ENCODE measurements around the gene SPRR5. TPM values are rescaled to one million over a fixed set of nuclear protein-coding genes. Genes with fewer than 3 reads are reported as not detected.

Gene SPRR5
- total RNA-seq, 1 donor from 2014 or later = not detected

DNA sequence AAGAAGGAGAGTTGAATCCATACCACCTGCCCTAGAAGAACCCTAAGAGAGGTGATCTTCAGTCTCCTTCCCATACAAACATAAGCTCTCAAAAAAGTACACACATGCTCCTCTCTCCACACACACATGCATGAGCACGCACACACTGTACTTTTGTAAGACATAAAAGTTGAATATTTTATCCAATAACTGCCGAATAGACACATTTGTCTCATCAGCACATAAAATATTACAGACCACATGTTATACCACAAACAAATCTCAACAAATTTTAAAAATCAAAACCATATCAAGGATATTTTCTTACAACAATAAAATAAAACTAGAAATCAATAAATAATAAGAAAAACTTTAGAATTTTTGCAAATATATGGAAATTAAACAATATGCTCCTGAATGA, 39.6 kb downstream of the SPRR5 start:
- Mint-ChIP-seq H3K36me3 (ENCODE audit: low read depth) (no peaks in the 10 kb centered on the region), H3K27me3 (peaks cover 39% of the 10 kb centered on the region), H3K9me3 (no peaks in the 10 kb centered on the region), H3K4me3 (no peak overlapping the region), H3K4me1 (no peaks in the 10 kb centered on the region), H3K27ac (no peak overlapping the region)
- DNase-seq = no peak
- POLR2A ChIA-PET = no interaction called here
- intact Hi-C loops (cut with micrococcal nuclease) = no loop called here
- CTCF ChIA-PET = no interaction called here
- ATAC-seq (ENCODE audit: low read depth) = no peak
- TF ChIP-seq, protein P1, sequence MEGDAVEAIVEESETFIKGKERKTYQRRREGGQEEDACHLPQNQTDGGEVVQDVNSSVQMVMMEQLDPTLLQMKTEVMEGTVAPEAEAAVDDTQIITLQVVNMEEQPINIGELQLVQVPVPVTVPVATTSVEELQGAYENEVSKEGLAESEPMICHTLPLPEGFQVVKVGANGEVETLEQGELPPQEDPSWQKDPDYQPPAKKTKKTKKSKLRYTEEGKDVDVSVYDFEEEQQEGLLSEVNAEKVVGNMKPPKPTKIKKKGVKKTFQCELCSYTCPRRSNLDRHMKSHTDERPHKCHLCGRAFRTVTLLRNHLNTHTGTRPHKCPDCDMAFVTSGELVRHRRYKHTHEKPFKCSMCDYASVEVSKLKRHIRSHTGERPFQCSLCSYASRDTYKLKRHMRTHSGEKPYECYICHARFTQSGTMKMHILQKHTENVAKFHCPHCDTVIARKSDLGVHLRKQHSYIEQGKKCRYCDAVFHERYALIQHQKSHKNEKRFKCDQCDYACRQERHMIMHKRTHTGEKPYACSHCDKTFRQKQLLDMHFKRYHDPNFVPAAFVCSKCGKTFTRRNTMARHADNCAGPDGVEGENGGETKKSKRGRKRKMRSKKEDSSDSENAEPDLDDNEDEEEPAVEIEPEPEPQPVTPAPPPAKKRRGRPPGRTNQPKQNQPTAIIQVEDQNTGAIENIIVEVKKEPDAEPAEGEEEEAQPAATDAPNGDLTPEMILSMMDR (IDR thresholded peaks at IDR 0.05) = no peak

GRCh38 chr1:152993186-152993585, 46.2 kb downstream of the SPRR5 start:
- Mint-ChIP-seq H3K4me3 (no peak overlapping the region), H3K27ac (no peak overlapping the region), H3K36me3 (ENCODE audit: low read depth) (no peaks in the 10 kb centered on the region), H3K27me3 (peaks cover 16% of the 10 kb centered on the region), H3K4me1 (no peaks in the 10 kb centered on the region), H3K9me3 (peaks cover 6% of the 10 kb centered on the region)
- intact Hi-C loops (cut with micrococcal nuclease) = no loop called here
- DNase-seq (no peak), ATAC-seq (ENCODE audit: low read depth) (no peak)
- ChIA-PET CTCF (no interaction called here), POLR2A (no interaction called here)
- TF ChIP-seq, protein P1 (IDR thresholded peaks at IDR 0.05) = no peak

DNA sequence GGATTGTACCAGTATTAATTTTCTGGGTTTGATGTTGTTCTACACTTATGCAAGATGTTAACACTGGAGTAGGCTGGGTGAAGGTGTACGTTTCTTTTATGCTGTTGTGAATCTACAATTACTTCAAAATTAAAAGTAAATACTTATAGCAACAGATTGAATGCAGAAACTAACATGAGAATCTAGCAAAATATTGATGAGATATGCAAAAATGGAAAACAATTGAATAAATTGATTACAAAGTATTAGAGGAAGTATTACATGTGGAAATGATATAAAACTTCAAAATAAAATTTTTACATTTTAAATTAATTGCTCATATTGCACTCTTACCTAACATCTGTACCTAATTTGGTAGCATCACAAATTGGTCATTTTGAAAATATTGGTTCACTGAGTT, 48.8 kb downstream of the SPRR5 start:
- DNase-seq = no peak
- Mint-ChIP-seq H3K4me3 (no peak overlapping the region), H3K4me1 (no peaks in the 10 kb centered on the region), H3K27me3 (peaks cover 23% of the 10 kb centered on the region), H3K36me3 (ENCODE audit: low read depth) (no peaks in the 10 kb centered on the region), H3K27ac (no peak overlapping the region), H3K9me3 (peaks cover 6% of the 10 kb centered on the region)
- ChIA-PET POLR2A (no interaction called here), CTCF (no interaction called here)
- ATAC-seq (ENCODE audit: low read depth) = no peak
- TF ChIP-seq, protein P1 (IDR thresholded peaks at IDR 0.05) = no peak
- intact Hi-C loops (cut with micrococcal nuclease) = no loop called here

GRCh38 chr1:152996633-152997400, 49.8 kb downstream of the SPRR5 start:
- POLR2A ChIA-PET = no interaction called here

DNA sequence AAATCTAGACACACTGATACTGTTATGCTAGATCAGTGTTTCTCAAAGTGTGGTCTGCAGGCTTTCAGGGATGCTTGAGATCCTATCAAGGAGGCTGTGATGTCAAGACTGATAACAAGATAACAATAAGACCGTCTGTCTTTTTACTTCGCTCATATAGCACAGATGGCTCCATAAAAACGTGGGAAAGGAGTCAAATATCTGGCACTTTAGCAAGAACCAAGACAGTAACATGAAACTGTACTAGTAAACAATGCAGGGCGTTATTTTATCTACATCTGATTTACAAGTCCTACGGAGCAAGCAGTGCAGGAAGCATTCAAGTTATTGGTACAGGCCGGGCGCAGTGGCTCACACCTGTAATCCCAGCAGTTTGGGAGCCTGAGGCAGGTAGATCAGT, 50.9 kb downstream of the SPRR5 start:
- DNase-seq = no peak
- no peaks in the 10 kb centered on the region for H3K36me3 Mint-ChIP-seq (ENCODE audit: low read depth)
- no peaks in the 10 kb centered on the region for H3K4me1 Mint-ChIP-seq
- H3K27me3 Mint-ChIP-seq = peaks cover 18% of the 10 kb centered on the region
- H3K9me3 Mint-ChIP-seq = peaks cover 6% of the 10 kb centered on the region
- ChIA-PET POLR2A (no interaction called here), CTCF (no interaction called here)
- intact Hi-C loops (cut with micrococcal nuclease) = no loop called here
- H3K4me3 Mint-ChIP-seq = no peak overlapping the region
- ATAC-seq (ENCODE audit: low read depth) = no peak
- no peak overlapping the region for H3K27ac Mint-ChIP-seq
- TF ChIP-seq, protein P1 (IDR thresholded peaks at IDR 0.05) = no peak

More at GRCh38 chr1:152996633-152997400, 49.8 kb downstream of the SPRR5 start:
- no peak overlapping the region for H3K4me3 Mint-ChIP-seq
- TF ChIP-seq, protein P1 (IDR thresholded peaks at IDR 0.05) = no peak
- no peaks in the 10 kb centered on the region for H3K36me3 Mint-ChIP-seq (ENCODE audit: low read depth)
- intact Hi-C loops (cut with micrococcal nuclease) = no loop called here
- CTCF ChIA-PET = no interaction called here
- ATAC-seq (ENCODE audit: low read depth) (no peak), DNase-seq (no peak)
- H3K27ac Mint-ChIP-seq = no peak overlapping the region
- peaks cover 20% of the 10 kb centered on the region for H3K27me3 Mint-ChIP-seq
- H3K9me3 Mint-ChIP-seq = peaks cover 6% of the 10 kb centered on the region
- no peaks in the 10 kb centered on the region for H3K4me1 Mint-ChIP-seq
